LHCN-M2 (cell line): Measurements from ENCODE around the gene CAGE1. TPM values are rescaled to one million over a fixed set of nuclear protein-coding genes. Genes with fewer than 3 reads are reported as not detected.

Experiments
- DNase-seq: peaks from one replicate; pipeline ENCODE4 v3.0.0-alpha.2; 2012; ENCODE audit warnings: low read depth
- polyA plus RNA-seq: library from polyadenylated mRNA; unstranded; fragments of >200 nt; gene quantifications from one replicate; pipeline ENCODE4 v1.2.1, GENCODE V29; 2012; ENCODE audit warnings: missing spikeins
- total RNA-seq: library from RNA; depleted of rRNA; stranded (reverse); fragments of >200 nt; gene quantifications from 2 replicates; pipeline ENCODE4 v1.2.3, GENCODE V29; 2014; rRNA removed

Gene CAGE1
- not detected in 2 replicates for total RNA-seq
- polyA plus RNA-seq: not detected

GRCh38 chr6:7389451-7390225, at the start of gene CAGE1, which contains the start of gene RIOK1:
CAGE1 (minus strand) TSS chr6:7389742; CDS start chr6:7387173, 2,569 bp downstream.
RIOK1 (plus strand) TSS chr6:7389808; CDS start chr6:7390003, 195 bp downstream.
- DNase-seq: peak; percentile 95

- DNase-seq: no peak
Observed at GRCh38 chr6:7439228-7439627, 49.7 kb upstream of the CAGE1 start.

DNA sequence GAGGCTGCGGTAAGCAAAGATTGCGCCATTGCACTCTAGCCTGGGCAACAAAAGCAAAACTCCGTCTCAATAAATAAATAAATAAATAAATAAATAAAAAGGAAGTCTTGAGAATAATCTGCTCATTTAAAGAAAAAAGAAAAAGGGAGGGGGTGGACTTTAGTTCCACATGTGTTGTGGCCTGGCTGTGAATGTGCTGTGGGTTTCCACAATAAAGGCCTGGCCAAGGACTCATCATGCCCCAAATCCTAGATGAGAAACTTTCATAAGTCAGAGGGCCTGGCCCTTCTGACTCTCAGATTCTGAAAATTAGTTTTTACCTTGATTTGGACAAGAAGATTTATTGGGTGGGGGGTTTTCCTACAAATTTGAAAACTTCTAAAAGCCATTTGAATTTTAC, 48.5 kb upstream of the CAGE1 start:
- no peak for DNase-seq

DNA sequence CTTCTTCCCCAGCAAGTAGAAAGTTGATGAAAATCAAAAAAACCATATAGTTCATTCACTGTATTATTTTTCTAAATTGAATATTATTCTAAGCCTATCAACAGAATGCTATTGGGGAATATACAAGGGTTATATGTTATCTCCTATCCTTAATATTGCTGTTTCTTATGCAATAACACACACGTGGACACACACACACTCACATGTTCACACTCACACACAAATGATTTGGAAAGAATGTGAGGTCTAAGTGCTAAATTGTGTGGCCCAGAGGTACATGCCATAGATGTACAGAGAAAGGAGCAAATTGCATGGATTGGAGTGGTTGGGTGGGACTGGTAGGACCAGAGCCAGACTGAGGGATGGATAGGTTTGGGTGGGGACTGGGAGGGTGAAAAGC, 45.1 kb upstream of the CAGE1 start:
- DNase-seq: no peak

DNA sequence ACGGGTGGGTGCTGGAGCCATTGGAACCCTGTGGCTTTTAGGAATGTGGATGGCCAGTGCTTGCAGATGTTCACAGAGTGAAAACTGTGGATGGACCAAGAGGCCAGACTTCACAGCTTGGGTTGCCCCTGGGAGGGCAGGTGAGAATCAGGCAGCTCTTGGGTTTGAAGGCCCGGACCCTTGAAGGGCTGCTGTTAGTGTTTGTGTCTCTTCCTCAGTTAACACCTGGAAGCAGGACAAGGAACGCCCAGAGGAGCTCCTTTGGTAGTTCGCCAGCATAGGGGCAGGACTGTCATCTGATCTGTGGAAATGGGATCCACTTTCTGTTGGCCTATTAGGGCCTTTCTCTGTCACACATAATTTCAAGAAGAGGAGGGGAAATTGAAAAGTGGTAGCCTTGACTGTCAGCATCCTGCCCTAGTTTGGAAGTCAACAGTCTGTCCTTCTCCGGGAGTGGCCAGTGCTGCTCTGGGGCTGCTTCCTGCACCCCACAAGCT, 43.6 kb upstream of the CAGE1 start:
- DNase-seq: no peak

DNA sequence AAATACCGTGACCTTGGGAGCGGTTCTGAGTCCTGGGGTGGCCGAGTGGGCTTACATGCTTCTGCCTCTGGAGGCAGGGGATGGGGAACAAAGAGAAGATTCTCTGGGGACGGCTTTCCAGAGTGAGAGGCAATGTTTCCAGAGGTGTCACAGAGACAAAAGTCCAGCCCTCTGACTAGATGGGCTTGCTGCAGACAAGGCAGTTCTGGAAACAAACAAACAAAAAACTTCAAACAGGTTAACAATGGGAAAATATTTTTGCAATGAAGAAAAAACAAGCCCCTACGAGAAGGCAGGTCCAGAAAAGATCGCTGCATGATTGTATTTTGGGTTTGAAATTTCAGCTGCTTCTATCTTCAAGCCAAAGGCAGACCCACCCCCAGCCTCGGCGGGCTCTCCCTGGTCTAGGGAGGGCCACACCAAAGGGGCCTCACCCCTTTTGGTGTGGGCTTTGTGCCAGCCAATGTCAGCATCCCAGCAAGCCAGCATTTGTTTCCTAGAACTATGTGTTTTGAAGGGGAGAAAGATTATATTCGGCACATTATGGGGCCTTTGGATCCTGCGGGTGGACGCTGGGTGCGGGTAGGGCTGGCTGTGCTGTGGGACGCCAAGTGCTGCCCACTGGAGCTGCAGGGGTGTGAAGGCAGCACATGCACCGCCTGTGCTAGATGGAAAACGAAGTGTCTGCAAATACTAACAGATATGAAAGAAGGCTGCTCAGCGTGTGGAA, 43.0 kb upstream of the CAGE1 start:
- no peak for DNase-seq

DNA sequence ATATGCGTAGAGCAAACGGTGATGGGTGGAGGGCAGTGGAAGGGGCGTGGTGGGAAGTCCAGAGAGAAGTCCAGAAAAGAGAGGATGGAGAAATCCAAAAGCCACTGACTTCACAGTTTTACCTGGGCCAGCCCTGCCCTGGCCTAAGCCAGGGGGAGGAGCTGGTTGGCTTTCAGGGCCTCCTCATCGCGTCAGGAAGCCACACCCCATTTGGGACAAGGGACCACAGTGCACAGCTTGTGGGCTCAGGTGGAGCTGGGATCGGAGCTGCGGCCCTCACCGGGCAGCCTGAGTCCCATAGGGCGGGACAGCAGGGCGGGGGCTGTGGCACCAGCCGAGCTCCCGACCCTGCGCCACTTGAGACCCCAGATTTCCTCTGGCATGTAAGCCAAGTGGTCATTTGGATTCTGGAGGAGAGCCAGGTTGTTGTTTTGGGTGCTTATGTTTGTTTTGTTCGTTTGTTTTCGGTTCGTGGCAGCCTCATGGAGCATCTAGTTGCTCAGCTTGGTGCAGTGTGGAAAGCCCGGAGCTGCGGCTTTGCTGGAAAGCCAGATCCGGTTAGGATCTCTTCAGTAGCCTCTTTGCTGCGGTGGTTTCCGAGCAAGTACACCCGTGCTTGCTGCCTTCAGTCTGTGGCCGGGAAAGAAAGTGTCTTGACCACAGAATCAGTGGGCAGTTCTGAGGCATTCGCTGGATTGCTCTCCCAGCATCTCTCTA, 42.3 kb upstream of the CAGE1 start:
- DNase-seq: peak; percentile 36

- no peak for DNase-seq
Observed at GRCh38 chr6:7431313-7431673, 41.8 kb upstream of the CAGE1 start.

DNA sequence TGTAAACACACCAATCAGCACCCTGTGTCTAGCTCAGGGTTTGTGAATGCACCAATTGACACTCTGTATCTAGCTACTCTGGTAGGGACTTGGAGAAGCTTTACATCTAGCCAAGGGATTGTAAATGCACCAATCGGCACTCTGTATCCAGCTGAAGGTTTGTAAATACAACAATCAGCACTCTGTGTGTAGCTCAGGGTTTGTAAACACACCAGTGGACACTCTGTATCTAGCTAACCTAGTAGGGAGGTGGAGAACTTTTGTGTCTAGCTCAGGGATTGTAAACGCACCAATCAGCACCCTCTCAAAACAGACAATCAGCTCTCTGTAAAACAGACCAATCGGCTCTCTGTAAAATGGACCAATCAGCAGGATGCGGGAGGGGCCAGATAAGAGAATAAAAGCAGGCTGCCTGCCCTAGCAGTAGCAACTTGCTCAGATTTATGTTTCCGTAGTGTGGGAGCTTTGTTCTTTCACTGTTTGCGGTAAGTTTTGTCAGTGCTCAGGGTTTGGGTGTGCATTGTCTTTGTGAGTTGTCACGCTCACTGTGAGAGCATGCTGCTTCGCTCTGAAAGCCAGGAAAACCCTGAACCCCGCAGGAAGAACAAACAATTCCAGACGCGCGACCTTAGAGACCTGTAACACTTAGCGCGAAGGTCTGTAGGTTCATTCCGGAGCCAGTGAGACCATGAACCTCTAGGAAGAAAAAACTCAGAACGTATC, 37.1 kb upstream of the CAGE1 start:
- DNase-seq: no peak

- no peak for DNase-seq
Observed at GRCh38 chr6:7425808-7426190, 36.3 kb upstream of the CAGE1 start.

- peak; percentile 36 for DNase-seq
Observed at GRCh38 chr6:7424967-7425807, 35.6 kb upstream of the CAGE1 start.

DNA sequence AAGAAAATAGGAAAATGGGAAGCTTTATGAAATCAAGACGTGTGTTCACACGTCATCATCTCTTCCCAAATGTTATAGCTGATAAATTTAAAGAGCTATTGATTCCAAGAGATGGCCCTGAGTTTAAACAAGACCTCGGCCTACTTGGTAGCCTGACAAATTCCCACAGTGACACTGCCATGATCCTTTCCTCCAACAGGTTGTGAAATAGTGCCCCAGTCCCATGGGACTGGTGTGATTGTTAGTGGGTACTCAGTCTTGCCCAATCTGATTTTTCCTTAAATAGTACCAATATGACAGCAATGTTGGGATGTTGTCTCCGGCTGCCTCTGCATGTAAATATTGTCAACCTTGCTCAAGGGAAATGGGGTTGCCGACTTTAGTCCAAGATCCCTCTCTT, 34.5 kb upstream of the CAGE1 start:
- DNase-seq: no peak

DNA sequence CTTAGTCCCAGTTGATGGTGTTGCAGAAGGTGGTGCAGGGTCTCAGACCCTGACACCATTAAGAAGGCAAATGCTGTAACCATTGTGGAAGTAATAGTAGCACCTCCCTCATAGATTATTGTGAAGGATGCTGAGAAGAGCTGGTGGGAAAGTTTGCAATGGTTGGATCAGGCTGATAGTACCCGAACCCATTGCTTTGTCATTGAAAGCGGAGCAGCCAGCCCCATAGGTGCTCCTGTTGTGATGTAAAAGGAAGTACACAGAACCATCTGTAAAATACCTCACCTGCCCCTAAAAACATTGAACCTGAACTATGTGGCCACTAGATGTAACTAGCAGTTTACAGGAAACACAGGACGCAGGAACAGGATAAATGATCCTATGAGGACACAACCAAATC, 31.5 kb upstream of the CAGE1 start:
- no peak for DNase-seq

- no peak for DNase-seq
Observed at GRCh38 chr6:7419065-7419464, 29.5 kb upstream of the CAGE1 start.

GRCh38 chr6:7418238-7418905, 28.8 kb upstream of the CAGE1 start:
- no peak for DNase-seq

- DNase-seq: no peak
Observed at GRCh38 chr6:7417684-7418083, 28.1 kb upstream of the CAGE1 start.

GRCh38 chr6:7414811-7415210, 25.3 kb upstream of the CAGE1 start:
- DNase-seq: peak; percentile 63

DNA sequence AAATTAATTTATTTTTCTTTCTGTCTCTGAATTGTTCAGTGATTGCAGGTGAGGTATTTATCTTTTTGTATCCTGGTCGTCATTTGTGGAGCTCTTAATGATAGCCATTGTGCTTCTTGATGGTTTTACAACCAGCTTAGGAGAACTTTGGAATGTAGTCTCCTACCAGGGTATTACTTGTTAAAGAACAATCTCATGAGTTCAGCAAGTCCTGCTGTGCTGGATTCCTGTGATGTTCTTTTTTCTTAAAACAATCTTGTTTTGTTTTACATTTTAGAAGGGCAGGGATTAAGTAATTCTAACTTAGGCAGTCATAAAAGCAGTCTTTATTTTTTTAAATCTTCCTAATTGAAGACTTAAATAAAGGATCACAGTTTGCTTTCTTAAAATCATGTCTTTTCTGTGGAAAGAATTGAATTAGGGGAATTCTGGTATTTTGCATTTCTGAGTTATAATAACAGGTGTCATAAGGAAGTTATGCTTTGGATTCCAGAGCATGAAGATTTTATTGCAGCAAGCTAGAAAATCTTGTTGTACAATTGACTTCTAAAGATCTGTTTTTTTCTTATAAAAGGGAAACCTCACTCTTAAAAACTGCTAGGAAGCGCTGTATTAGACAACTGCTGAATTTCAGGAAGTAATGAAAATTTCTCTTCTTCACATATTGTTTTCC, 23.7 kb upstream of the CAGE1 start:
- no peak for DNase-seq

DNA sequence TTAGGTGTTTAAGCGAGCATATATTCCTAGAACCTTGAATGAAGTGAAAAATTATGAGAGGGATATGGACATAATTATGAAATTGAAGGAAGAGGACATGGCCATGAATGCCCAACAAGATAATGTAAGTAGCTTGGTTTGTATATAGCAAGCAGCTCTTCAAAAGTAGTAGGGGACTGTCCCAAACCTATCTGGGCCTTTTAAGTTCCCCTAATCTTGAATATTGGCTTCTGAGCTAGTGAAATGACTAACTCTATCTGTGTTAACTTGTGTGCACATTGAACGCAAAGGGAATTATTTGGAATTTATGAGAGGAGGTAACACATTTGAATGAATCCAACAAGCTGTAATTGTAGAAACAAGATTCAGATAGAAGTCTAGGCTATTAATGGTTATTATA, 21.8 kb upstream of the CAGE1 start:
- DNase-seq: no peak
